ENCODE results near the gene EVC2. TPM values are rescaled to one million over a fixed set of nuclear protein-coding genes. Genes with fewer than 3 reads are reported as not detected.
"Not testable (repeated sequence)": the region's sequence is repeated elsewhere in the genome, so short reads cannot be mapped to it uniquely, and the experiment has no call there.

Gene EVC2
- total RNA-seq, 1 donor from 2014 or later: 0.66 TPM

DNA sequence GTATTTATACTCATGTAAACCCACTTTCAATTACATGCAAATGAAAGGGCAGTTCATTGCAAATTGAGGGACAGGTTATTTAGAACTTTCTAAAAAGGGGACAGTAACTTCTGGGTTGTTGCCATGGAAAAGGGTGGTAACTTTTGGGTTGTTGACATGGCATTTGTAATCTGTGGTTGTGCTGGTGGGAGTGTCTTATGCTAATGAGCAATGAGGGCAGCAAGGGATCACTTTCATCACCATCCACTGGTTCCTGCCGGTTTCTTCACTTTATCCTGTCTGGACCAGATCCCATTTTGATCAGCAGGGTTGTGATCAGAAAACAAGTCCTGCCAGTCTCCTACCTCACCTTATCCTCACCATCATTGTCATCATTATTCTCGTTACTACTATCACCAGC, 34.6 kb upstream of the EVC2 start:
- intact Hi-C loops (cut with micrococcal nuclease): no loop called here

DNA sequence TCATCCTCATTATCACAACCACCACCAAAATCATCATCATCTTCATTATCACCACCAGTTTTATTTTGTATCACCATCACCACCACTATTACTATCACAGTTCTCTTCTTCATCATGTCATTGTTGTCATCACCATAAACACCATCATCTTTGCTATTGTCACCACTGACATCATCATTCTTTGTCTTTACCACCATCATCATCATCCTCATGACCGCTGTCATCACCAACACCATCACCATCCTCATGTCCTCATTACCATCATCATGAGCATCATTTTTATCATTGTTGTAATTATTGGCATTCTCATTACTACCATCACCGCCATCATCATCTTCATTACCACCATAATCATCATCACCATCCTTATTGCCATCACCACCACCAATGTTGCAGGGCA, 34.0 kb upstream of the EVC2 start:
- intact Hi-C loops (cut with micrococcal nuclease): no loop called here

DNA sequence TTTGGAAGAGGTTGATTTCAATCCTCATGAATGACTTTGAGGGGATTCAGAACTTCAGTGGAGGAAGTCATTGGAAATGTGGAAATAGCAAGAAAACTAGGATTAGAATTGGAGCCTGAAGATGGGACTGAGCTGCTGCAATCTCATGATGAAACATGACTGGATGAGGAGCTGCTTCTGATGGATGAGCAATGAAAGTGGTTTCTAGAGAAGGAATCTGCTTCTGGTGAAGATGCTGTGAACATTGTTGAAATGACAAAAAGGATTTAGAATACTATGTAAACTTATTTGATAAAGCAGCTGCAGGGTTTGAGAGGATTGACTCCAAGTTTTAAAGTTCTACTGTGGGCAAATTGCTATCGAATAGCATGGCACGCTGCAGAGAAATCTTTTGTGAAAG, 29.7 kb upstream of the EVC2 start:
- intact Hi-C loops (cut with micrococcal nuclease): no loop called here

DNA sequence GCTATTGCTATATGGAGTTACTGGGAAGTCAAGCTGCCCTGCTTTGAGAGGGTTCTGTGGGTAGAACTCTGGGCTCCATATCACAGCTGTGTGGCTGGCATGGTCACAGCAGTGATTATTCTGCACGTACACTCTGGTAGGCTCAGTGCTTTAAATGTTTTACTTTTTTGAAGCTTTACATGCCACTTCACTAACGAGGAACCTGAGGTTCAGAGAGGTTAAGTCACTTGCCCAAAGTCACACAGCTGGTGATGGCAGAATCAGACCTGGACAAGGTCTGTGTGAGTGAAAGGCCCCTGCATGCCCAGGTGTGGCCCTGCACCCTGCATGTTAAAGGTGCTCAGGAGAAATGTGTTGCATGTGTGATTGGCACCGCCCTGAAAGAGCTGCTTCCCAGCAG, 27.1 kb upstream of the EVC2 start:
- intact Hi-C loops (cut with micrococcal nuclease): no loop called here

- intact Hi-C loops (cut with micrococcal nuclease): no loop called here
Measured at GRCh38 chr4:5734853-5735252, 26.5 kb upstream of the EVC2 start.

- intact Hi-C loops (cut with micrococcal nuclease): no loop called here
Measured at GRCh38 chr4:5732158-5732557, 23.8 kb upstream of the EVC2 start.

GRCh38 chr4:5730993-5731990, 22.9 kb upstream of the EVC2 start:
- intact Hi-C loops (cut with micrococcal nuclease): no loop called here

DNA sequence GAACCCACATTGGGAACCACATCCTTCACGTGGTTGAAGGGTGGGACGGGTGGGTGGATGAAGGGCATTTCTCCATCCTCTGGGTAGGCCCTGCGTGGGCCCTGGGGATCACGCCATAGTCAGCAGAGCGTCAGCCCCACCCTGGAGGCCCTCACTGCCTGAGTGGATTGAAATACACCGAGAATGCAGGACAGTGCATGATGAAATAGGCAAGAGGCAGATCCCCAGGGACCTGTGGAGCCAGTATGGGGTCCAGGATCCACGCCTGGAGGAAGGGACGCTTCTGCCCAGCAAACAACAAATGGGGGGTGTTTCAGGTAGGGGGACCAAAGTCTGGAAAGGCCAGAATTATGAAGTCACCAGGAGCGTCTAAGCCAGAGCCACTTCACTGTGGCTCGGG, 22.1 kb upstream of the EVC2 start:
- intact Hi-C loops (cut with micrococcal nuclease): no loop called here

DNA sequence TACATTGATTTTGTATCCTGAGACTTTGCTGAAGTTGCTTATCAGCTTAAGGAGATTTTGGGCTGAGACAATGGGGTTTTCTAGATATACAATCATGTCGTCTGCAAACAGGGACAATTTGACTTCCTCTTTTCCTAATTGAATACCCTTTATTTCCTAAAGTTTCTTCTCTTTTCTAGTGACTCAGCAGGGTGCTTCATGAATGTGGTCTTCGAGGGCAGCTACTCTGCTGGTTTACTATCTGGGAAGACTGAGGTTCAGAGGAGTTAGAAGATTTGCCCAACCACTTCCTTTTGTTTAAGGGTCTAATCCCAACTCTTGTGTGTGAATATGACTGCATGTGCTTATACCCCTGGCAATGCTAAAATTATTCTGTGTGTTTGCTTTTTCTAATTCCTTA, 20.1 kb upstream of the EVC2 start:
- intact Hi-C loops (cut with micrococcal nuclease): not testable (repeated sequence)

DNA sequence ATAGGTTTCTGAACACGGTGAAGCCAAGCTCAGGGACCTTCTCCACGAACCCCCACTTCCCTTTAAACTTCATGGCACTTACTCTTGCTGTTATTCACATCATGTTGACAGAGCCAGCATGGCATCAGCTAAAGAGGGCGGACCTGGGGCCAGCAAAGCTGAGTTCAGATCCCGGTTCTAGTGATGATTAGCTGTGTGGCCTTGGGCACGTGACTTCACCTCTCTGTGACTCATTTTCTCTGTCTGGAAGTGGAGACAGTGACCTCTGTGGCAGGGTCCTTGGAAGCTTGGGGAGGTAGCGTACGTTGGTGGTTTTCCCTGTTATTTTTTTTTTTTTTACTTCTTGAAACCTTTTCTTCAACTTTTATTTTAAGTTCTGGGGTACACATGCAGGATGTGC, 16.0 kb upstream of the EVC2 start:
- intact Hi-C loops (cut with micrococcal nuclease): no loop called here

DNA sequence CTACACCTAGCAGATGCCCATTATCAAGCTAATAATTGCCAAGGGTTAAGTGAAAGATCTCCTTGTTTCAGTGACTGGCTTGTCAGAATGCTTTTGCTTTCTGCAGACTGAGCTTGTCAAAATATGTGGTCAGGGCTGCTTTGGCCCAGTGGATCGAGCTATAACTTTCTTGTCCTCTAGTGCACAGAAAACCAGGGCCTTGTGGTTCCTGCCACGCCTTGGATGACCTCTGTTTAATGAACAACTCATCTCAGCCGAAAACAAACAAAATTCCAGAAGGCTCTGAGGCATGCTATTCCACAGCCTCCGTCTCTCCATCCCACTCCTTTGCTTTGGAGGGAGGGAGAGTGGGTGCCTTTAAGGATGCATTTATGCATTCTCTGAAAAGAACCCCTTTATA, 14.0 kb upstream of the EVC2 start:
- intact Hi-C loops (cut with micrococcal nuclease): no loop called here

GRCh38 chr4:5721923-5722322, 13.6 kb upstream of the EVC2 start:
- intact Hi-C loops (cut with micrococcal nuclease): no loop called here

DNA sequence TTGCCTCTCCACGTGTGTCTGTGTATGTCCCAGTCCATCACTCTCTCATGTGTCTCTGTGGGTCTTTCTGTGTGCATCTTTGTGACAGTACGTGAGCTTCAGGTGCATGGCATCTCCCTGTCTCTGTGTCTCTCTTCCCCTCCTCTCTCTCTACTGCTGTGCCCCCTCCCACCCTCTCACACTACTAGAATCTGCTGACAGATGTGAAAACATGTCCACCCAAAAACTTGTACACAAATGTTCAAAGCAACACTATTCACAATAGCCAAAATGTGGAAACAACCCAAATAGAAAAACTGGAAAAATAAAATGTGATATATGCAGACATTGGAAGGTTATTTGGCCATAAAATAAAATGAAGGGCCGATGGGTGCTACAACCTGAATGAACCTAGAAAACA, 12.6 kb upstream of the EVC2 start:
- intact Hi-C loops (cut with micrococcal nuclease): no loop called here

GRCh38 chr4:5720157-5720850, 11.9 kb upstream of the EVC2 start:
- intact Hi-C loops (cut with micrococcal nuclease): no loop called here

GRCh38 chr4:5719350-5720055, 11.1 kb upstream of the EVC2 start:
- intact Hi-C loops (cut with micrococcal nuclease): no loop called here

DNA sequence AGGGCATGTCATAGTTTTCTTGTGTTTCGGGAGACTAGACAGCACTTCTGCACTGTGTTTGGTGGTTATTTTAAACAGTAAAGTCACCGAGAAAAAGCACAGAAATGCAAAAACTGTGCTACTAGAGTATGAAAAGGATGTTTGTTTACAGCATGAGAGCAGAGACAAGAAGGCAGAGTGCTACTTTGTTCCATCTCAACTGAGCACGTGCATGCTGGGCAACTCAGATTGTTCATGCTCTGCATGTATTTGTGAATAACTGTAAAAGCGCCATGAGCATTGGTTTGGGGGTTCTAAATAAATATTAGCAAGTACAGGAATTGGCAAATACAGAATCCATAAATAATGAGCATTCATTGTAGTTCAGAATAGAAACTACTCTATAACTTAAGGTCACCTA, 10.1 kb upstream of the EVC2 start:
- intact Hi-C loops (cut with micrococcal nuclease): no loop called here

DNA sequence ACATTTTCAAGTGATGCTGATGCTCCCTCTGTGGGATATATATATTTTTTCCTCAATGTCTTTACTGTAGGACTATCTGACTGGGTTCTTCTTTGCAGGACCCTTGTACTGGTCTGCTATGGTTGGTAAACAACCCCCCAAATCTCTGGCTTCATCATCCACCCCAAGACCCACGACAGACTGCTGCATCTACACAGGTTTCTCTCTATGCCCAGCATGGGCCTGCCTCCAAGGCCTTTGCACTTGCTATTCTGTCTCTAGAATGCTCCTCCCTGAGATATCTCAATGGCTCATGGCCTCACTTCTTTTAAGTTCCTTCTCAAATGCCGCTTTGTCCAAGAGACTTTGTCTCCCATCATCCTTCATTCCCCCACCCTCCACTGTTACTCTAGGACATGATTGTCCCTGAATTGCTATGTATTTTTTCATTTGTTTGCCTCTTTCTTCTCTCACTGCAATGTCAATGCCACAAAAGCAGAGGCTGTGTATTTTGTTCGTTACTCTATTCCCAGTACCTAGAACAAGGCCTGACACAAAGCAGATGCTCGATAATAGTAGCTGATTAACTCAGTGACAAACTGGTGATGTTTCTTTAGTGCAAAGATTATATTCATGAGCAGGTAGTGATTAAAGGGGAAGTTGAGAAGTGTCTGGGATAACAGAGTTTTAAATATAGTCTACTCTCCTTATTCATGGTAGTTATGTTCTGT, 9.2 kb upstream of the EVC2 start:
- intact Hi-C loops (cut with micrococcal nuclease): no loop called here

- intact Hi-C loops (cut with micrococcal nuclease): no loop called here
Measured at GRCh38 chr4:5716391-5716790, 8.0 kb upstream of the EVC2 start.

DNA sequence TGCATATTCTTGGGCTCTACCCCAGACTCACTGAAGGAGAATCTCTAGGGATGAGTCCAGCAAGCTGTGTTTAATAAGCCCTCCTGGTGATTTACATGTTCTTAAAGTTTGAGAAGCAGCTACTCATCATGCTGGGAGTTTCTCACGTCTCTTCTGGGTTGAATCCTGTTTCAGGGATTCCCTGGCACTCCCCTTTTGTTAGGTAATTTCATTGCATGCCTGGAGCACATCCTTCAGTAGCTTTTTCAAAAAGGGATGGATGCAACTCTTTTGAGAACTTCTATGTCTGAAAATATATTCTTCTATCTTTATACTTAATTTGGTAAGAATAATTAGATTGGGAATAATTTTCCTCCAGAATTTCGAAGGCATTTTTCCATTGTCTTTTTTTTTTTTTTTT, 7.0 kb upstream of the EVC2 start:
- intact Hi-C loops (cut with micrococcal nuclease): no loop called here

DNA sequence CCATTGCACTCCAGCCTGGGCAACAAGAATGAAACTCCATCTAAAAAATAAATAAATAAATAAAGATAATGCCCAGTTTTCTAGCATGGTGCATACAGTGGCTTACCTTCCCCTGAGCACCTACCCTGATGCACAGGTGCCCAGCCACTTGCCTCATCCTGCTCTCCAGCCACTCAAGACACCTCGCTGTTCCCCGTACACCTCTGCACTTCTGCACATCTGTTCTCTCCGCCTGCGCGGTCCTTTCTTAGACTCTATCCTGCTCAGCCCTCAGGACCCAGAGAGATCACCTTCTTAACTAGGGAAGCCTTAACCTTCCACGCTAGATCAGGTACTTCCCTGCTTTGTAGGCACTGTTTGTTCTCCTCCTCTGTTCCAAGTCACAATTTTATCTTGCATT, 5.5 kb upstream of the EVC2 start:
- intact Hi-C loops (cut with micrococcal nuclease): no loop called here

- intact Hi-C loops (cut with micrococcal nuclease): no loop called here
Measured at GRCh38 chr4:5712931-5713330, 4.6 kb upstream of the EVC2 start.

All from T-helper 1 cell treated with Interleukin-12 subunit alpha and Interleukin-12 subunit beta and Interleukin-4 antibody, amounts not matched to agents 30 ng/mL and 1 ng/mL, for 36 hours (primary cell).